ENCODE data around the gene GTPBP6. TPM values are rescaled to one million over a fixed set of nuclear protein-coding genes. Genes with fewer than 3 reads are reported as not detected.

Gene GTPBP6
- total and polyA plus RNA-seq, 2 experiments from 2014 or later, result 40.7 to 69.2 TPM

- no peak for DNase-seq (ENCODE audit: low spot score)
- Histone ChIP-seq H4K20me1 (ENCODE audit: insufficient read depth, poor library complexity, severe bottlenecking) (no peaks in the 10 kb centered on the region), H3K4me1 (ENCODE audit: insufficient read depth) (peaks cover 11% of the 10 kb centered on the region), H3K79me2 (no peaks in the 10 kb centered on the region), H3K27ac (no peak overlapping the region), H2AFZ (no peak overlapping the region), H3K4me2 (no peak overlapping the region), H3K4me3 (no peak overlapping the region), H3K9me2 (replicated peaks; ENCODE audit: insufficient read depth) (no peaks in the 10 kb centered on the region), H3K36me3 (replicated peaks; ENCODE audit: insufficient read depth, low read depth) (no peaks in the 10 kb centered on the region), H3K9me3 (ENCODE audit: low read depth) (no peaks in the 10 kb centered on the region), H3K27me3 (no peaks in the 10 kb centered on the region)
- 94% methylated on average over 31 of the region's 33 CpGs for WGBS (ENCODE audit: low lambda C conversion rate, missing lambda C conversion rate)
- no peak for TF ChIP-seq EZH2phosphoT487 (IDR thresholded peaks at IDR 0.05; ENCODE audit: low read depth, severe bottlenecking, unreplicated experiment)
- no peak for TF ChIP-seq EZH2 (IDR thresholded peaks at IDR 0.05; ENCODE audit: borderline replicate concordance)
- TF ChIP-seq CTCF (IDR thresholded peaks at IDR 0.05; ENCODE audit: poor library complexity), result no peak
These were observed 14.5 kb upstream of the GTPBP6 start for GRCh38 chrX:332916-333610.

GRCh38 chrX:332496-332860 lies 13.9 kb upstream of the GTPBP6 start:
- peaks cover 11% of the 10 kb centered on the region for H3K4me1 ChIP-seq (ENCODE audit: insufficient read depth)
- no peaks in the 10 kb centered on the region for H3K9me3 ChIP-seq (ENCODE audit: low read depth)
- no peaks in the 10 kb centered on the region for H4K20me1 ChIP-seq (ENCODE audit: insufficient read depth, poor library complexity, severe bottlenecking)
- H3K36me3 ChIP-seq (replicated peaks; ENCODE audit: insufficient read depth, low read depth), result no peaks in the 10 kb centered on the region
- H3K4me2 ChIP-seq, result no peak overlapping the region
- no peak for DNase-seq (ENCODE audit: low spot score)
- no peak overlapping the region for H3K27ac ChIP-seq
- TF ChIP-seq CTCF (IDR thresholded peaks at IDR 0.05; ENCODE audit: poor library complexity) (no peak), EZH2 (IDR thresholded peaks at IDR 0.05; ENCODE audit: borderline replicate concordance) (no peak)
- H3K79me2 ChIP-seq, result no peaks in the 10 kb centered on the region
- H3K9me2 ChIP-seq (replicated peaks; ENCODE audit: insufficient read depth), result no peaks in the 10 kb centered on the region
- no peak overlapping the region for H2AFZ ChIP-seq
- WGBS (ENCODE audit: low lambda C conversion rate, missing lambda C conversion rate), result 92% methylated on average over 13 of the region's 23 CpGs
- H3K27me3 ChIP-seq, result no peaks in the 10 kb centered on the region
- no peak overlapping the region for H3K4me3 ChIP-seq

GRCh38 chrX:331825-332495 lies 13.4 kb upstream of the GTPBP6 start:
- Histone ChIP-seq H3K79me2 (no peaks in the 10 kb centered on the region), H3K9me2 (replicated peaks; ENCODE audit: insufficient read depth) (no peaks in the 10 kb centered on the region), H3K27me3 (no peaks in the 10 kb centered on the region), H2AFZ (no peak overlapping the region), H3K4me1 (ENCODE audit: insufficient read depth) (peaks cover 11% of the 10 kb centered on the region), H3K36me3 (replicated peaks; ENCODE audit: insufficient read depth, low read depth) (no peaks in the 10 kb centered on the region), H3K9me3 (ENCODE audit: low read depth) (no peaks in the 10 kb centered on the region), H3K4me2 (peak overlapping the region; percentile 75), H3K27ac (no peak overlapping the region), H4K20me1 (ENCODE audit: insufficient read depth, poor library complexity, severe bottlenecking) (no peaks in the 10 kb centered on the region), H3K4me3 (no peak overlapping the region)
- WGBS (ENCODE audit: low lambda C conversion rate, missing lambda C conversion rate), result 73% methylated on average over 18 of the region's 35 CpGs
- DNase-seq (ENCODE audit: low spot score), result no peak
- TF ChIP-seq CTCF (IDR thresholded peaks at IDR 0.05; ENCODE audit: poor library complexity) (no peak), EZH2phosphoT487 (IDR thresholded peaks at IDR 0.05; ENCODE audit: low read depth, severe bottlenecking, unreplicated experiment) (no peak), EZH2 (IDR thresholded peaks at IDR 0.05; ENCODE audit: borderline replicate concordance) (no peak)

Data from hepatocyte (in vitro differentiated cells).